IMR-90 (cell line): ENCODE measurements around the gene HGFAC. TPM values are rescaled to one million over a fixed set of nuclear protein-coding genes. Genes with fewer than 3 reads are reported as not detected.

ENCODE experiments used
- ATAC-seq: fragments of 200-7000 bp; cut with Tn5 transposase; 2 replicates; pipeline ENCODE4 v1.9.1; 2020; ENCODE audit warnings: low read depth, mild to moderate bottlenecking, moderate library complexity
- BruUV-seq: library from RNA; stranded (reverse); fragments of 400-500 nt; replicated peaks from 2 replicates; lab custom pipeline; 2021; lab: Mats Ljungman, UMichigan
- CTCF ChIA-PET: fragments of 300-600 bp; formaldehyde crosslinking; extraction: SDS; loops from one replicate; lab custom pipeline; 2021; ENCODE audit warnings: antibody characterized with exemption; lab: Yijun Ruan, JAX
- POLR2A ChIA-PET: fragments of 300-600 bp; sonication (Branson Sonifier 250); formaldehyde crosslinking; loops from one replicate; lab custom pipeline; 2022; ENCODE audit warnings: antibody characterized with exemption; ENCODE audit not compliant: unreplicated experiment; lab: Charles Lee
- DNase-seq: peaks from one replicate; pipeline ENCODE4 v3.0.0; 2013
- H2AFZ ChIP-seq: replicated peaks from 2 replicates; pipeline ENCODE3; 2013; ENCODE audit warnings: low read length, mild to moderate bottlenecking; ENCODE audit not compliant: poor library complexity
- H2AK5ac ChIP-seq: 2 replicates; pipeline ENCODE4 v1.6.1; 2013; ENCODE audit warnings: low read depth, low read length, inconsistent platforms
- H2AK9ac ChIP-seq: replicated peaks from 2 replicates; pipeline ENCODE3; 2013; ENCODE audit warnings: mild to moderate bottlenecking, low read depth, low read length, moderate library complexity; ENCODE audit not compliant: poor library complexity
- H2BK120ac ChIP-seq: 2 replicates; pipeline ENCODE4 v1.6.1; 2013; ENCODE audit warnings: low read depth, low read length, inconsistent platforms
- H2BK15ac ChIP-seq: 3 replicates; pipeline ENCODE4 v1.6.1; 2013; ENCODE audit warnings: low read depth, low read length, inconsistent platforms
- H2BK20ac ChIP-seq: 2 replicates; pipeline ENCODE4 v1.6.1; 2013; ENCODE audit warnings: low read depth, mild to moderate bottlenecking, inconsistent platforms, low read length, moderate library complexity
- H2BK5ac ChIP-seq: 2 replicates; pipeline ENCODE4 v1.6.1; 2013; ENCODE audit warnings: mild to moderate bottlenecking, low read depth, low read length, inconsistent platforms; ENCODE audit not compliant: poor library complexity, severe bottlenecking
- H3K14ac ChIP-seq: replicated peaks from 2 replicates; pipeline ENCODE4 v1.6.1; 2013; ENCODE audit warnings: low read depth, low read length, inconsistent platforms
- H3K18ac ChIP-seq: 2 replicates; pipeline ENCODE4 v1.6.1; 2013; ENCODE audit warnings: low read depth, low read length, control low read depth
- H3K23ac ChIP-seq: 2 replicates; pipeline ENCODE4 v1.6.1; 2013; ENCODE audit warnings: low read depth, low read length, inconsistent platforms
- H3K27ac ChIP-seq: 2 replicates; pipeline ENCODE4 v1.5.1; 2013; ENCODE audit warnings: mild to moderate bottlenecking, control low read depth, low read length; ENCODE audit not compliant: insufficient read depth
- H3K27me3 ChIP-seq: 2 replicates; pipeline ENCODE4 v1.6.1; 2013; ENCODE audit warnings: low read length; ENCODE audit not compliant: control insufficient read depth, insufficient read depth
- H3K36me3 ChIP-seq: 2 replicates; pipeline ENCODE4 v1.6.1; 2013; ENCODE audit warnings: low read length, mixed read lengths; ENCODE audit not compliant: control insufficient read depth, insufficient read depth
- H3K4ac ChIP-seq: 2 replicates; pipeline ENCODE4 v1.6.1; 2013; ENCODE audit warnings: low read depth, low read length, inconsistent platforms
- H3K4me1 ChIP-seq: 2 replicates; pipeline ENCODE4 v1.6.1; 2013; ENCODE audit warnings: low read length, mixed read lengths; ENCODE audit not compliant: control insufficient read depth, insufficient read depth
- H3K4me2 ChIP-seq: 2 replicates; pipeline ENCODE4 v1.6.1; 2013; ENCODE audit warnings: low read depth, mild to moderate bottlenecking, control low read depth, low read length, moderate library complexity
- H3K4me3 ChIP-seq: 2 replicates; pipeline ENCODE4 v1.5.1; 2013; ENCODE audit warnings: low read depth, mild to moderate bottlenecking, control low read depth, low read length, moderate library complexity; ENCODE audit not compliant: insufficient read depth
- H3K56ac ChIP-seq: 2 replicates; pipeline ENCODE4 v1.6.1; 2013; ENCODE audit warnings: low read length, inconsistent platforms; ENCODE audit not compliant: insufficient read depth; ENCODE audit errors: extremely low read depth
- H3K79me1 ChIP-seq, 2 experiments: 2 replicates each; pipeline ENCODE4 v1.6.1; 2013; ENCODE audit warnings: low read length in 2 of 2, inconsistent platforms in 1 of 2, low read depth in 1 of 2
- H3K9ac ChIP-seq: 2 replicates; pipeline ENCODE4 v1.6.1; 2013; ENCODE audit warnings: low read depth, low read length, control low read depth
- H3K9me1 ChIP-seq: 2 replicates; pipeline ENCODE4 v1.6.1; 2013; ENCODE audit warnings: low read length, inconsistent platforms; ENCODE audit not compliant: insufficient read depth
- H3K9me3 ChIP-seq: 2 replicates; pipeline ENCODE4 v1.6.1; 2013; ENCODE audit warnings: low read length; ENCODE audit not compliant: control insufficient read depth, insufficient read depth
- H4K20me1 ChIP-seq: 2 replicates; pipeline ENCODE4 v1.6.1; 2013; ENCODE audit warnings: low read length, inconsistent platforms; ENCODE audit not compliant: insufficient read depth
- H4K5ac ChIP-seq: 2 replicates; pipeline ENCODE4 v1.6.1; 2013; ENCODE audit warnings: mild to moderate bottlenecking, low read depth, low read length, control low read depth
- H4K8ac ChIP-seq, 2 experiments: 2 replicates each; pipeline ENCODE4 v1.6.1; 2013; ENCODE audit warnings: low read depth in 2 of 2, low read length in 2 of 2, control low read depth in 1 of 2, inconsistent platforms in 1 of 2
- H4K91ac ChIP-seq: 2 replicates; pipeline ENCODE4 v1.6.1; 2013; ENCODE audit warnings: low read depth, low read length, inconsistent platforms; ENCODE audit not compliant: insufficient read depth
- RAD21 ChIP-seq: IDR thresholded peaks from 2 replicates; pipeline ENCODE4 v1.6.1; 2012; ENCODE audit warnings: low read length, improper control_type of control experiment
- WGBS, 2 experiments: methylation state at CpG; one replicate each; pipeline versions ENCODE4 v1.1.5 to v1.1.7; 2013; ENCODE audit warnings: missing lambda C conversion rate in 2 of 2; ENCODE audit not compliant: insufficient read length in 1 of 2; ENCODE audit errors: extremely low coverage in 2 of 2; 5-methylcytosine and 5-hydroxymethylcytosine counted together
- dilution Hi-C: fragments of 300-500 bp; cut with HindIII; formaldehyde crosslinking; loops from one replicate; pipeline ENCODE4 v1.14.3; 2018; ENCODE audit warnings: low sequenced_read_pairs; ENCODE audit not compliant: unreplicated experiment
- in situ Hi-C: fragments of 300-500 bp; cut with MboI; formaldehyde crosslinking; loops from 3 replicates; pipeline ENCODE4 v1.14.3; 2019; ENCODE audit warnings: low sequenced_read_pairs, inconsistent platforms, mixed read lengths
- intact Hi-C: fragments of 100-400 bp; cut with micrococcal nuclease; formaldehyde crosslinking; loops from 2 replicates; pipeline ENCODE4 v1.10.0; 2022
- polyA plus RNA-seq, 3 experiments: library from polyadenylated mRNA; depleted of rRNA; stranded (reverse); fragments of >200 nt; gene quantifications; 2 replicates each; pipeline ENCODE4 v1.2.3, GENCODE V29; 2012; ENCODE audit warnings: low replicate concordance in 1 of 3
- total RNA-seq: library from RNA; depleted of rRNA; stranded (reverse); fragments of >200 nt; gene quantifications from 2 replicates; pipeline ENCODE4 v1.2.3, GENCODE V29; 2012

The HGFAC gene
- total and polyA plus RNA-seq, 2 of the 4 experiments (the other 2 are of a cell fraction), result 0.05 TPM; not detected in 1

GRCh38 chr4:3422808-3423297 lies 18.9 kb upstream of the HGFAC start:
- no peak overlapping the region for H3K18ac ChIP-seq

More at GRCh38 chr4:3422808-3423297, 18.9 kb upstream of the HGFAC start:
- Histone ChIP-seq H3K4me2 (no peak overlapping the region), H3K4ac (no peak overlapping the region), H2AK9ac (no peak overlapping the region), H3K27ac (no peak overlapping the region), H3K56ac (no peak overlapping the region), H3K9me3 (no peaks in the 10 kb centered on the region), H4K5ac (no peak overlapping the region), H3K4me3 (no peak overlapping the region), H3K9me1 (0 out of 2 replicates have a peak, but pooled peaks cover 8% of the 10 kb centered on the region), H2BK5ac (no peak overlapping the region), H3K23ac (no peak overlapping the region), H4K91ac (no peak overlapping the region), H3K79me1 (peaks cover 0 to 4% of the 10 kb centered on the region in 2 experiments; a peak in 1 of 4 replicates), H2AK5ac (no peak overlapping the region), H3K4me1 (no peaks in the 10 kb centered on the region), H3K9ac (no peak overlapping the region), H2AFZ (no peak overlapping the region), H3K14ac (no peak overlapping the region), H2BK15ac (no peak overlapping the region), H2BK20ac (no peak overlapping the region), H4K8ac (no peak overlapping the region), H2BK120ac (no peak overlapping the region), H4K20me1 (no peaks in the 10 kb centered on the region), H3K36me3 (peaks cover 22% of the 10 kb centered on the region), H3K27me3 (no peaks in the 10 kb centered on the region)
- intact Hi-C loops, result no loop called here
- dilution Hi-C loops, result no loop called here
- POLR2A ChIA-PET, result no interaction called here
- CTCF ChIA-PET, result no interaction called here
- TF ChIP-seq RAD21, result no peak
- no peak for ATAC-seq
- in situ Hi-C loops, result no loop called here
- DNase-seq, result no peak
- WGBS, 2 experiments, result 96% methylated on average over 10 of the region's 19 CpGs; no CpG with 5 or more reads in 1 of the 2 experiments
- no TSS peak for BruUV-seq
